H54 (cell line): ENCODE results near the gene KCNMB2.

Experiments used
- DNase-seq: peaks from one replicate; pipeline ENCODE4 v3.0.0; 2011; ENCODE audit warnings: low spot score, mixed read lengths; ENCODE audit not compliant: insufficient read length
- FAIRE-seq: peaks from 3 replicates; lab custom pipeline; 2011; peaks lifted over from hg19 to GRCh38; lab: Jason Lieb, UNC
- POLR2A ChIP-seq: IDR thresholded peaks from 2 replicates; pipeline ENCODE4 v1.6.1; 2011; ENCODE audit warnings: low read depth, mild to moderate bottlenecking, low read length

The KCNMB2 gene

GRCh38 chr3:178536211-178537079 is at the start of gene KCNMB2:
Gene KCNMB2 (plus strand): TSS chr3:178536436.
- TF ChIP-seq POLR2A, result no peak
- DNase-seq, result no peak
- FAIRE-seq, result no peak

DNA sequence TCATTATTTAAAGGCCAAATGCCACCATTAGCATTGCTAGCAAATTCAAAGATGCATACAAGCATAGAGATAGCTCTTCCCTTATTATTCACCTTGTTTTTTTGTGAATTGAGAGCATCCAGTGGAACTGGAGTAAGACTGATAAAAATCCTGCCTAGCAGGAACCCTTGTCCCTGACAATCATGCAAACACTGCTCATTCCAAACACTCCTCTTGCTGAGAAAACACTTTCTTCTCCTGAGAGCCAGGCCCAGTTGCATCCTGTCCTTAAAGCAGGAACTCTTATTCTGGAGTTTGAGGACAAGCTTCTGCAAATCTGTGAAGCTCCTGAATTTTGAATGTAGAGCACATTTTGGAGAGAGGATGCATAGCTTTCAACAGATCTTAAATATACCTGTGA is 49.3 kb upstream of the KCNMB2 start:
- no peak for TF ChIP-seq POLR2A
- FAIRE-seq (no peak), DNase-seq (no peak)

- FAIRE-seq, result no peak
- DNase-seq, result no peak
- TF ChIP-seq POLR2A, result no peak
These were observed 48.5 kb upstream of the KCNMB2 start for GRCh38 chr3:178487752-178488151.

DNA sequence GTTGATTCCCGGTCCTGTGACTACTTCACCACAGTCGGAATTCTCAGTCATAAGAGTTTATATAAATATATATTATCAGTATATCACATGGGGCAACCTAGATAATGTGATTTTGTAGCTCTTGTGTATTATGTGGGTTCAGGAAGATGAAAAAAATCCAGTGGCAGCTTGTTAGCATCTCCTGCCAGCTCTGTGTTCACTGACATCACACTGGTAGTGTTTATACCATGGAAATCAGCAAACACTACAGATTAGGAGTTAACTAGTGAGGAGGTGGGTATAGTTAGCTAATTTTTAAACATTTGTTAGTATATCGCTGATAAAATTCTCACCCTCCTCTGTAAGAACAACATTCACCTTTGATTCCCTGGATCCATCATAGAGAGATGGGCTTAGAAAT is 44.5 kb upstream of the KCNMB2 start:
- FAIRE-seq, result no peak
- no peak for DNase-seq
- no peak for TF ChIP-seq POLR2A

DNA sequence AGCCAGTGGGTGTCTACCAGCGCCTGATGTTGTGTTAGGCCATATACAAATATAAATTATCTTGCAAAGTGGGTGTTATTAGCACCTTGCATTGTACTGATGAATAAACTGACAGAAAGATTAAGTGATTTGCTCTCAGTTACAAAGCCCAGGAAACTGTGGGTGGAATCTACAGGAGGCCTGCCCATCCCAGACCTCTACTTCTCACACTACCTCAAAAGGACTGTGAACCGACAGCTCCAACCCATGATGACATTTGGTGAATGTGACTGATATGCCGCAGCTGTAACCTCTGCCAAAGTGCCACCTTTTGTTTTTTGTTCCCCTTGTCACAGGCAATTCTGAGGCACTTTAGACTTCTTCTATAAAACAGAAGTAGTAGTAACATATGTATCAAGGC is 43.7 kb upstream of the KCNMB2 start:
- TF ChIP-seq POLR2A, result no peak
- no peak for DNase-seq
- FAIRE-seq, result no peak

DNA sequence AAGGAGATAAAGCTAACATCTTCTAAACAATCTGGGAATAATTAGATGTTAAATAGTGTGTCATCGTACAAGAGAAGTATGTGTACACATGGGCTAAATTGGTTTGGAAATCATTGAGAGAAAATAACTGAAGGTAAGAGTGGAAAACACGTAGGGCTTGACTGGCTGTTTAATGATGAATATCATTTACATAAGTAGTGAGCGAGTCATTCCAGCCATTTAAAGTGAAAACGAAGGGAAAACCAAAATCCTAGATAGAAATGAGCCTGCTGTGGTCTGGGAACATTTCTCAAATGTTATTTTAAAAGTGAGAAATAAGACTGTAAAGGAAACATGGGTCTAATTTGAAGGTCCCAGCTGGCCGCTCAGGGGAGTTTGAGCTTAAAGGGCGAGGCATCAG is 41.9 kb upstream of the KCNMB2 start:
- no peak for TF ChIP-seq POLR2A
- DNase-seq, result no peak
- no peak for FAIRE-seq

DNA sequence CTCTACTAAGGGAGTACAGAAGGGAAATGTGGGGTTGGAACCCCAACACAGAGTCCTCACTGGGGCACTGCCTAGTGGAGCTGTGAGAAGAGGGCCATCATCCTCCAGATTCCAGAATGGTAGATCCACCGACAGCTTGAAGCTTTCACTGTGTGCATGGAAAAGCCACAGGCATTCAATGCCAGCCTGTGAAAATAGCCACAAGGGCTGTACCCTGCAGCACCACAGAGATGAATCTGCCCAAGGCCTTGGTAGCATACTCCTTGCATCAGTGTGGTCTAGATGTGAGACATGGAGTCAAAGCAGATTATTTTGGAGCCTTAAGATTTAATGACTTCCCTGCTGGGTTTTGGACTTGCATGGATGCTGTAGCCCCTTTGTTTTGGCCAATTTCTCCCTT is 39.3 kb upstream of the KCNMB2 start:
- no peak for TF ChIP-seq POLR2A
- no peak for DNase-seq
- no peak for FAIRE-seq

- FAIRE-seq, result no peak
These were observed 37.4 kb upstream of the KCNMB2 start for GRCh38 chr3:178498871-178499270.

DNA sequence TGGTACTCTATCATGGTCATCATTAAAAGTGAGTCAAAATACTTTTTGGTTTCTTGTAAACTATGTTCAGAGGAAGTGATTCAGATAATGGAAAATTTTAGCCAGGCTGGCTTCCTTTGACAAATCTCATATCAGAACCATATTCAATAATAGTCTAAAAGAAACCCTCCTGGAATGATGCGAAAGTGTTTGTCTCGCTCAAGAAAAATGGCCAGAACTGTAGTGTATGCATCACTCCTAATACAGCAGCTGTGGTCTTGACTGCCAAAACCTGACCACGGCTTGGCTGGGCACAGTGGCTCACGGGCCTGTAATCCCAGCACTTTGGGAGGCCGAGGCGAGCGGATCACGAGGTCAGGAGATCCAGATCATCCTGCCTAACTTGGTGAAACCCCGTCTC is 35.6 kb upstream of the KCNMB2 start:
- DNase-seq (no peak), FAIRE-seq (no peak)
- no peak for TF ChIP-seq POLR2A

More at GRCh38 chr3:178498871-178499270, 37.4 kb upstream of the KCNMB2 start:
- no peak for DNase-seq
- TF ChIP-seq POLR2A, result no peak

DNA sequence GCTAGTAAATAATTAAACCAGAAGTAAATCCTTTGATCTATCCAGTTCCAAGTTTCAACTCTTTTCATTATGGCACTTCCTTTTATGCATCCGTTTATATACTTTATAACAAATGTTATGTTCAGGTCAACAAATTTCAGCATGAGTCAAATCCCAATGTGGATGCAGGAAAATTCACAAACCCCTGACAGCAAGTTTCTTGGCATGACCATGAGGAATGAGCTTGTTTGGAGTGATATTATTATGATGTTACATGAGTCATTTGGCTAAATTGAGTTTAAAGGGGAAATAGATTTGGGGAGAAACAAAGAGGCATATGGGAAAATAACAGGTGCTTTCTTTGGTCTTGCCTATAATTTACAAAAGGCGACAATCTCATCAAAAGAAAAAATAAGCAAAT is 32.1 kb upstream of the KCNMB2 start:
- DNase-seq (no peak), FAIRE-seq (no peak)
- TF ChIP-seq POLR2A, result no peak

DNA sequence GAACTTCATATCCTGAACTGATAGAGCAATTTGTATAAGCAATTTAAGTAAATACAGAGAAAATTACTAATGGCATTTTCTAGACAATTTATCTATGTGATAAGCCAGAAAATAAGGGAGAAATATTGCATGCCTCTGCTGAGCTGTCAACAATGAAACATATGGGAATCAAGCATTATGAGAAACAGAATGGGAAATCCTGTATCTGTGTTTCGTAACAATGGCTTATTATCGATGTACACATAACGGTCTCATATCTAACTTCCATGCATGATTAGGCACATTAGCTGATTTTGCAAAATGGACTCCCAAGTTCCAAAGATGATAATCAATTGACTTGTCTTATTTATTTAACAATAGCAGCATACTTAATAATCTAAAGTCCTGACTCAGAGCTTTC is 30.4 kb upstream of the KCNMB2 start:
- no peak for TF ChIP-seq POLR2A
- FAIRE-seq (no peak), DNase-seq (no peak)

- no peak for TF ChIP-seq POLR2A
- FAIRE-seq, result no peak
- no peak for DNase-seq
These were observed 28.5 kb upstream of the KCNMB2 start for GRCh38 chr3:178507507-178508442.

DNA sequence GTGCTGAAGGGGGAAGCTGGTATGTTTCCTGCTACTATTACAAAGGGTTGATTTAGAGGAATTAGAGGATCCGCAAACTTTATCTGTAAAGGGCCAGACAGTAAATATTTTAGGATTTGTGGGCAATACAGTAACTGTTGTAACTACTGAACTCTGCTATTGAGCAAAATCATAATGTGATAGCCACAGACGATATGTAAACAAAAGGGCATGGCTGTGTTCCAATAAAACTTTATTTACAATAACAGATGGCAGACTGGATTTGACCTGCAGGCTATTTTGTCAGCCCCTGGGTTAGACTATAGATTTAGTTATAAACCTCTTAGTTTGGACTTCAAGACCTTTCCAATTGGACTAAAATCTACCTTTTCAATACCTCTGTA is 27.8 kb upstream of the KCNMB2 start:
- no peak for DNase-seq
- TF ChIP-seq POLR2A, result no peak
- no peak for FAIRE-seq

GRCh38 chr3:178510496-178510895 is 25.7 kb upstream of the KCNMB2 start:
- DNase-seq (no peak), FAIRE-seq (no peak)
- no peak for TF ChIP-seq POLR2A
